BJ (cell line): ENCODE measurements around the gene ABCC8. TPM values are rescaled to one million over a fixed set of nuclear protein-coding genes. Genes with fewer than 3 reads are reported as not detected.

Experiments
- CTCF ChIA-PET: fragments of 350-600 bp; formaldehyde crosslinking; extraction: SDS; loops from one replicate; lab custom pipeline; 2021; ENCODE audit warnings: antibody characterized with exemption, inconsistent platforms; lab: Yijun Ruan, JAX
- POLR2A ChIA-PET: fragments of 300-600 bp; sonication (Branson Sonifier 250); formaldehyde crosslinking; extraction: SDS; loops from one replicate; lab custom pipeline; 2021; ENCODE audit warnings: antibody characterized with exemption; lab: Charles Lee
- DNase-seq: peaks from one replicate; pipeline ENCODE4 v3.0.0-alpha.2; 2011; ENCODE audit warnings: low read depth
- H3K27me3 ChIP-seq: 2 replicates; pipeline ENCODE4 v1.6.0; 2011; ENCODE audit warnings: low read length; ENCODE audit not compliant: control insufficient read depth, insufficient read depth
- H3K36me3 ChIP-seq: 2 replicates; pipeline ENCODE4 v1.5.1; 2011; ENCODE audit warnings: low read length; ENCODE audit not compliant: control insufficient read depth, insufficient read depth
- H3K4me3 ChIP-seq: 2 replicates; pipeline ENCODE4 v1.5.1; 2011; ENCODE audit warnings: low read depth, mild to moderate bottlenecking, control low read depth, low read length
- CTCF ChIP-seq: IDR thresholded peaks from 2 replicates; pipeline ENCODE4 v1.5.1; 2011; ENCODE audit warnings: low read depth, mild to moderate bottlenecking, control low read depth, inconsistent platforms, low read length, moderate library complexity; ENCODE audit not compliant: insufficient read depth
- polyA plus RNA-seq: library from polyadenylated mRNA; depleted of rRNA; stranded (reverse); fragments of >200 nt; gene quantifications from 2 replicates; pipeline ENCODE4 v1.2.3, GENCODE V29; 2011

Gene ABCC8
- polyA plus RNA-seq, 1 experiment = not detected

DNA sequence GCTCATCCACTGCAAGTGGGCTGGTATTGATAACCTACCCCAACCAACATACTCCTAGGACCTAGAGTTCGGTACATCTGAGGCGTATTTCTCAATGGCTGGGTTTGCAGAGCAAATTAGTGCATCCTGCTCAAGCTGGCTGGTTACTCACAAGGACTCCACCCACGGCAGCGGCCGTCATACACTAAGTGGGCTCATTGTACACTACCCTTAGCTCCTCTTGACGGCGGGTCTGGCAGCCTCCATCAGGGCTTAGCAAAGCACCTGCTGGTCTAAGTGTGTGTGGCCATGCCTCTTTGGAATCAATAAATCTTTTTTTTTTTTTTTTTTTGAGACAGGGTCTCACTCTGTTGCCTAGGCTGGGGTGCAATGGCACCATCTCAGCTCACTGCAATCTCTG lies 68.0 kb downstream of the ABCC8 start:
- no peak overlapping the region for H3K4me3 ChIP-seq
- peaks cover under 1% of the 10 kb centered on the region for H3K27me3 ChIP-seq
- ChIA-PET CTCF (interaction anchor here (0.6 to 0.7 kb wide), 2 partner anchors 25 to 425 kb away, joined by 4 to 6 read pairs; no protein-coding TSS in a partner anchor), POLR2A (no interaction called here)
- H3K36me3 ChIP-seq = no peaks in the 10 kb centered on the region
- TF ChIP-seq CTCF = no peak
- DNase-seq = no peak

GRCh38 chr11:17408026-17408425 lies 68.6 kb downstream of the ABCC8 start:
- CTCF ChIA-PET = interaction anchor here (0.7 to 1.4 kb wide), 2 partner anchors 10 to 24 kb away, joined by 3 to 4 read pairs; no protein-coding TSS in a partner anchor
- no peak for TF ChIP-seq CTCF
- no peak for DNase-seq
- POLR2A ChIA-PET = no interaction called here
- no peaks in the 10 kb centered on the region for H3K36me3 ChIP-seq
- no peak overlapping the region for H3K4me3 ChIP-seq
- H3K27me3 ChIP-seq = no peaks in the 10 kb centered on the region; the same call in 1 of the 2 replicates

DNA sequence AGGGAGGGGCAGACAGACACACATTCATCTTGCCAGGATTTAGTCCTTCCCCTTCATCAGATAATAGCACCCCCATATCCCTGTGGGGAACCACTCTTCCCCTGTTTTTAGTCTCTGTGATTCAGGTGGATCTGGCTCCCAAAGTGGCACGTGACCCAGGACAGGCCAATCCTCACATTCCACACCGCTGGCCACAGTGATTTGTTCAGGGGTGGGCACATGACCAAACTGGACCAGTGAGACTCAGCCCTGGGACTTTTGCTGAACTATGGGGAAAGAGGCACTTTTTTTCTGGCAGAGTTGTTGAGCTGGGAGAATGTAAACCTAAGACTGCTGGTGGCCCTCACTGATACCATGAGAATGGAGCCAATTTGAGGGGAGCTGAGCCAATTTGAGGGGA lies 69.1 kb downstream of the ABCC8 start:
- Histone ChIP-seq H3K4me3 (no peak overlapping the region), H3K36me3 (no peaks in the 10 kb centered on the region), H3K27me3 (no peaks in the 10 kb centered on the region)
- POLR2A ChIA-PET = no interaction called here
- DNase-seq = no peak
- CTCF ChIA-PET = interaction anchor here (0.7 to 1.4 kb wide), 3 partner anchors 10 to 121 kb away, joined by 3 to 4 read pairs (median 3); no protein-coding TSS in a partner anchor
- no peak for TF ChIP-seq CTCF

- ChIA-PET POLR2A (no interaction called here), CTCF (interaction anchor here (0.9 to 1.4 kb wide), 3 partner anchors 9 to 121 kb away, joined by 3 to 6 read pairs (median 4); no protein-coding TSS in a partner anchor)
- Histone ChIP-seq H3K36me3 (no peaks in the 10 kb centered on the region), H3K4me3 (no peak overlapping the region), H3K27me3 (no peaks in the 10 kb centered on the region)
- no peak for TF ChIP-seq CTCF
- no peak for DNase-seq
Observed at GRCh38 chr11:17406818-17407149, 69.9 kb downstream of the ABCC8 start.

- ChIA-PET POLR2A (no interaction called here), CTCF (interaction anchor here (0.9 to 1.8 kb wide), 5 partner anchors 12 to 28 kb away, joined by 3 to 8 read pairs (median 4); partner anchors contain the start of gene KCNJ11)
- DNase-seq = no peak
- no peaks in the 10 kb centered on the region for H3K27me3 ChIP-seq
- H3K36me3 ChIP-seq = no peaks in the 10 kb centered on the region
- no peak for TF ChIP-seq CTCF
- no peak overlapping the region for H3K4me3 ChIP-seq
Observed at GRCh38 chr11:17406082-17406817, 70.4 kb downstream of the ABCC8 start.
